ENCODE results near the gene TNRC6B. TPM values are rescaled to one million over a fixed set of nuclear protein-coding genes. Genes with fewer than 3 reads are reported as not detected.

The TNRC6B gene
- total RNA-seq, 2 experiments from 2014 or later = 65.1 to 65.2 TPM

DNA sequence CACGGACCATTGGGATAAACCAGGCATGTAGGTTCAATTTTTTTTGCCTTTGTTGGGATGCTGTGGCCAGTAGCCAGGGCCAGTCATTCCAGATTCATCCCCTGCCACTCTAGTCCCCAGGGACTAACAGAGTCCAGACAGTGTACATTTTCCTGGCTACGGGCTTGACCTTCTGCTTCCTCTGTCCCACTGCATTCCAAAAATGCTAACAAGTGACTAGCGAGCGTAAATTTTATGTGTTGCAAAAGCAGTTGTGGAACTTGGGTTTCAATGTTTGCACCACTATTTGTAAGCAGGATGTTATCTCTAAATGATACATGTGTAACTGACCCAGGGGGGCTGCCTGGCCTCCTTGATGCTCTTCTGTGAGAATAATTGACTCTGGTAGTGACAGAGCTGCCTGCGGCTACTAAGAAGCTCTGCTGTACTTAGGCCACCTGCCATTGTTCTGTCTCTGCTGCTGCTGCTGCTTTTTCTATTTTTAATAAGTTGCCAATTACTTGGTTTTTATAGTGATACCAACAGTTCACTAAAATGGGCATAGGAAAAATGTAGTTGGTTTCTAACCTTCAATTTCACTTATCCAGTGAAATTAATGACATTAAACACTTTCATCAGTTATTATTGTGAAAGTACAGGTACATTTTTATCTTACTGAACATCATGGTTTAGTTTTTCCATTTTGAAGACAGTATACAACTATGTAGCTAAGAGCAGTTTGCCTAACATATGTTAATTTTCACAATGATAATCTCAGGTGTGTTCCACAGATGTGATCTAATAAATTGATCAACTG, 26.8 kb downstream of the TNRC6B start:
- ChIA-PET CTCF (interaction anchor here (2.0 kb wide), 1 partner anchor 675 kb away, joined by 4 read pairs; no protein-coding TSS in a partner anchor), POLR2A (no interaction called here)
- H3K27me3 Mint-ChIP-seq = no peaks in the 10 kb centered on the region
- H3K4me1 Mint-ChIP-seq = peaks cover 57% of the 10 kb centered on the region
- peaks cover 19% of the 10 kb centered on the region for H3K36me3 Mint-ChIP-seq (ENCODE audit: low read depth)
- no peak for DNase-seq
- no peak overlapping the region for H3K4me3 Mint-ChIP-seq
- no peaks in the 10 kb centered on the region for H3K9me3 Mint-ChIP-seq
- H3K27ac Mint-ChIP-seq = peak overlapping the region; percentile 88

DNA sequence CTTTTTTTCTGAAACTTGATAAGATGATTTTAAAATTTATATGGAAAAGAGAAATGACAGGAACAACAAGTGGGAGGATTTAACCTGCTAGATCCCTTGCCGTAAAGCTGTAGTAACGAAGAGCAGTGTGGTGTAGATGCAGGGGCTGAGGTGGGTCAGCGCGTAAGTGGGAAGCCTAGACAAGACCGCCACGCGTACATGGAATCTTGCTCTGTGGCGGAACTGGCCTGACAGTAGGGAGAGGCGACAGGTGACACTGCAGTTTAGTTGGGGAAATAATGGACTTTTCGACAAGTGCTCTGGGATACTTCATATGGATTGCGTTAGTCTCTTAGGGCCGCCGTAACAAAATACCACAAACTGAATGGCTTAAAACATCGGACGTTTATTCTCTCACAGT, 28.8 kb downstream of the TNRC6B start:
- no peak for DNase-seq
- Mint-ChIP-seq H3K27me3 (no peaks in the 10 kb centered on the region), H3K27ac (no peak overlapping the region), H3K4me1 (peaks cover 65% of the 10 kb centered on the region), H3K9me3 (no peaks in the 10 kb centered on the region), H3K36me3 (ENCODE audit: low read depth) (peaks cover 14% of the 10 kb centered on the region), H3K4me3 (no peak overlapping the region)
- POLR2A ChIA-PET = interaction anchor here (1.0 kb wide), 1 partner anchor 162 kb away, joined by 4 read pairs; no protein-coding TSS in a partner anchor
- CTCF ChIA-PET = no interaction called here

DNA sequence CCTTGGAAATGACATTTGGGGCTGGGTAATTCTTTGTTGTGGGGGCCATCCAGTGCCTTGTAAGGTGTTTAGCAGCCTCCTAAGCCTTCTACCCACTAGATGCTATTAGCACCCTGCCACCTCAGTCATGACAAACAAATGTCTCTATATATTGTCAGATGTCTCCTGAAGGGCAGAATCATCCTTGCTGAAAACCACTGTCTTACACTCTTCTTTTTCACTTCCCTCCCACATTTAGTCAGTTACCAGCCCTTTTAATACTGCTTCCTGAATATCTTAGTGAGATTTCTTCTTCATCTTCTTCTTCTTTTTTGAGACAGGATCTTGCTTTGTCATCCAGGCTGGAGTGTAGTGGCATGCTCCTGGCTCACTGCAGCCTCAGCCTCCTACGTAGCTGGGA, 33.1 kb downstream of the TNRC6B start:
- CTCF ChIA-PET = no interaction called here
- H3K27me3 Mint-ChIP-seq = no peaks in the 10 kb centered on the region
- H3K4me3 Mint-ChIP-seq = no peak overlapping the region
- DNase-seq = no peak
- POLR2A ChIA-PET = no interaction called here
- H3K4me1 Mint-ChIP-seq = peaks cover 70% of the 10 kb centered on the region
- no peaks in the 10 kb centered on the region for H3K9me3 Mint-ChIP-seq
- H3K36me3 Mint-ChIP-seq (ENCODE audit: low read depth) = peaks cover 17% of the 10 kb centered on the region
- H3K27ac Mint-ChIP-seq = peak overlapping the region; percentile 42

DNA sequence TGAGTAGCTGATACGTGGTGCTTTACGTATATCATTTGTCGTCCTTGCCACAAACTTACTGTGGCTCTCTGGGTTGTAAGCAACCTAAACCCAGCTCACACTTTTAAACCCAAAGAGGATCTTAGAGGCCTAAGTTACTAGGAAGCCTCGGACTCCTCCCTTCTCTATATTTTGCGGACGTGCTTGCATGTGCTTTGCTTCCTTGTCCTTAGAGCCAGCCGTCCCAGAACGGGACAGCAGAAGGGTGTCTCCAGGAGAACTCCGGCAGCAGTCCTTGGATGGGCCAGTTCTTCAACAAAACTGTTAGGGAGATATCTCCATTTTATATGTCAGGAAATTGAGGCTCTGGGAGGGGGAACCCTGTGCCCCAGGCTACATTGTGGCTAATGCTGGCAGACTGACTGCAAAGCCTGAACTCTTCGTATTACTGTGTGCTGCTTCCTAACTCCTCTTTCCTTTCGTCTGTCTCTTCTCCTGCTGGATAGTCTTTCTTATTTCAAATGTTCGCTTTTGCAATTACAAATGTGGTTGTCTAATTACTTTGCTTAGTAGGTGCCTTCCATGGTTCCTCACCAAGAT, 33.8 kb downstream of the TNRC6B start:
- no peak for DNase-seq
- Mint-ChIP-seq H3K4me3 (no peak overlapping the region), H3K27ac (no peak overlapping the region), H3K36me3 (ENCODE audit: low read depth) (peaks cover 15% of the 10 kb centered on the region), H3K27me3 (no peaks in the 10 kb centered on the region), H3K9me3 (no peaks in the 10 kb centered on the region), H3K4me1 (peaks cover 78% of the 10 kb centered on the region)
- CTCF ChIA-PET = no interaction called here
- POLR2A ChIA-PET = no interaction called here

DNA sequence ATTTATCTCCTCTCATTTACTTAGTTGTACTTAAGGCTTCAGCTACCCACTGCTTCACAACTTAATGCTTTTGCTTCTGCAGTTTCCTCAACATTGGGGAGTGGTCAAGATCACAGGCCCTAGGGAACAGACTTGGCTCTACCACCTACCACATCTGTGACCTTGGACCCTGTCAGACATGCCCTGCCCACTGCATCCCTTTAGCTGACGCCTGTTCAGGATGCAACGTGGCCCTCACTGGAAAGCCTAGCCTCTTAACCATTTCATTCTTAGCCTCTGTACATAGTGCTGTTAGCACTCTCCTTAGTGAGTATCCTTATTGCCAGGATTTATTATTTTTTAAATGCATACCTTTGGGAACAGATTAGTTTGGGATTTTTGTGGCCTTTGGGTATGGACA, 34.4 kb downstream of the TNRC6B start:
- Mint-ChIP-seq H3K27me3 (no peaks in the 10 kb centered on the region), H3K27ac (no peak overlapping the region), H3K36me3 (ENCODE audit: low read depth) (peaks cover 18% of the 10 kb centered on the region), H3K4me1 (peaks cover 81% of the 10 kb centered on the region), H3K4me3 (no peak overlapping the region), H3K9me3 (no peaks in the 10 kb centered on the region)
- POLR2A ChIA-PET = no interaction called here
- CTCF ChIA-PET = no interaction called here
- no peak for DNase-seq

DNA sequence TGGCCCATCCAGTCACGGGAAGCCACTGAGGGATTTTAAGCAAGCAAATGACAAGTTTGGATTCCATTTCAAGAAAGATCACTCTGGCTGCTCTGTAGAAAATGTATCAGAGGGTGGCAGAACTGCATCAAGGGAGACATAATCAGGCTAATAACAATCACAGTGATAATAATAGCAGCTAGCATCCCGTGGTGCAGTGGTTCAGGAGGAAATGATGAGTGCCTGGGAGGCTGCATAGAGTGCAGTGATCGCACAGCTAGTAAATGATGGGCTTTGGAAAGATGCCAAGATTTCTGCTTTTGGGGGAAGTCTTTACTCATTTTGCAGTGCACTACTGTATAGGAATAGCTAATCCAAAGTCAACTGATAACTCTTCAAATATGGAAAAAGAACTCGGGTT, 35.8 kb downstream of the TNRC6B start:
- H3K9me3 Mint-ChIP-seq = no peaks in the 10 kb centered on the region
- H3K27ac Mint-ChIP-seq = no peak overlapping the region
- peaks cover 20% of the 10 kb centered on the region for H3K36me3 Mint-ChIP-seq (ENCODE audit: low read depth)
- no peak for DNase-seq
- CTCF ChIA-PET = interaction anchor here (0.6 kb wide), 2 partner anchors 159 to 176 kb away, joined by 3 read pairs; no protein-coding TSS in a partner anchor
- POLR2A ChIA-PET = no interaction called here
- H3K4me3 Mint-ChIP-seq = no peak overlapping the region
- no peaks in the 10 kb centered on the region for H3K27me3 Mint-ChIP-seq
- H3K4me1 Mint-ChIP-seq = peaks cover 86% of the 10 kb centered on the region

DNA sequence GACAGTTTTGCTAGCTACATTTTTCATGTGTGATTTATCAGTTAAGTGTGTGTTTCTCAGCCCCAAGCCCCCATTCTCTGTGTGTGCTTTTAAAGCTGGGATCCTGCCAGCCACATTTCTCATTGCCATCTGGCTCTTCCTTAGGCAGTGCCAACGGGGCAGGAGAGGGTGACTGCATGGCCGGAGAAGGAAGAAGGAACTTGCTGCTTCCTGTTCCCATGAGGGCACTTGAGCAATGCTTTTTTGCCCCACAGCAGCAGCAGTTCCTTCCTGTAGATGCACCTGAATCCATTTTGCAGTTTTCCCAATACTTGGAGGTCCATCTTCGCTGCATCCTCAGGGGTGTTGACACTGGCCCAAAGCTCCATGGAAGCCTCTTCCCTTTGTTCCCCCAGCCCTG, 37.5 kb downstream of the TNRC6B start:
- POLR2A ChIA-PET = no interaction called here

DNA sequence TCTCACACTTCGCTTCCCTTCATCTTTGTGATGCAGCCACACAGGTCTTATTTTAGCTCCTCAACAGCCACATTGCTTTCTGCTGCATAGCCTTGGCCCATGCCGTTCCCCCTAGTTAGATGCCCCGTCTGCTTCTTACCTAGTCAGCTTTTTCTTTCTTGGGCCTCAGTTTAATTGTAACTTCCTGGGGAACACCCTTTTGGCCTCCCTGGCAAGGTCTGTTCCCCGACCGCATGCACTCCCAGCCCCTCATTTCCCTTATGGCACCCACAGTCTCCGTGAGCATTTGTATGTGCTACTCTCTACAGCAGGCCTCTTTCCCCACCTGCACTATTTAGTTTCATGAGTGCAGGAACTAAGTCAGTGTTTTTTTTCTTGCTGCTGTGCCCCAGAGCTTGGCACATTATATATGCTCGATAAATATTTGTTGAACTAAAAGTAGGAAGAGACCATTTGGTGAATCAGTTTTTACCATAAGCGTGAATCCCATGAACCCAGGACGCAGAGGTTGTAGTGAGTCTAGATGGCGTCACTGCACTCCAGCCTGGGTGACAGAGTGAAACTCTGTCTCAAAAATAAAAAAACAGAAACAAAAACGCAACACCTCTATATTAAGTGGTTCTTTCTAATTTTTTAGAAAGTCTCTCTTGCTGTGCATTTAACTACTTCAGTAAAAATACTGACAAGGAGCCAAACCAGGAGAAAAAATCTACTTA, 38.5 kb downstream of the TNRC6B start:
- H3K27me3 Mint-ChIP-seq = no peaks in the 10 kb centered on the region
- peaks cover 38% of the 10 kb centered on the region for H3K36me3 Mint-ChIP-seq (ENCODE audit: low read depth)
- H3K27ac Mint-ChIP-seq = peak overlapping the region; percentile 81
- ChIA-PET CTCF (no interaction called here), POLR2A (no interaction called here)
- H3K9me3 Mint-ChIP-seq = no peaks in the 10 kb centered on the region
- peak overlapping the region; percentile 34 for H3K4me3 Mint-ChIP-seq
- peak; percentile 32 for DNase-seq
- peaks cover 87% of the 10 kb centered on the region for H3K4me1 Mint-ChIP-seq

More for the DNA sequence above, 37.5 kb downstream of the TNRC6B start:
- H3K4me1 Mint-ChIP-seq = peaks cover 89% of the 10 kb centered on the region
- DNase-seq = no peak
- H3K4me3 Mint-ChIP-seq = peak overlapping the region; percentile 34
- no peaks in the 10 kb centered on the region for H3K9me3 Mint-ChIP-seq
- peaks cover 35% of the 10 kb centered on the region for H3K36me3 Mint-ChIP-seq (ENCODE audit: low read depth)
- peak overlapping the region; percentile 81 for H3K27ac Mint-ChIP-seq
- CTCF ChIA-PET = interaction anchor here (1.1 kb wide), 1 partner anchor 12 kb away, joined by 5 read pairs; no protein-coding TSS in a partner anchor
- no peaks in the 10 kb centered on the region for H3K27me3 Mint-ChIP-seq

DNA sequence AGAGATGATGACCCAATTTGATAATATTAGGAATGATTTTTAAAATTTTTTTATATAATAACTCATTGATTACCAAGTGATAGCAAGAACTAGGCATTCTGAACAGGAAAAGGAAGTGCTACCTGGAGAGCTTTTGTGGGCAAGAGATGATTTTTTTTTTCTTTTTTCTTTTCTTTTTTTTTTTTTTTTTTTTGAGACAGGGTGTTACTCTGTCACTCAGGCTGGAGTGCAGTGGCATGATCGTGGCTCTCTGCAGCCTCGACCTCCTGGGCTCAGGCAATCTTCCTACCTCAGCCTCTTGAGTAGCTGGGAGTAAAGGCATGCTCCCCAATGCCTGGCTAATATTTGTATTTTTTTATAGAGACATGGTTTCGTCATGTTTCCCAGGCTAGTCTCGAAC, 40.4 kb downstream of the TNRC6B start:
- POLR2A ChIA-PET = no interaction called here
- Mint-ChIP-seq H3K36me3 (ENCODE audit: low read depth) (peaks cover 37% of the 10 kb centered on the region), H3K9me3 (no peaks in the 10 kb centered on the region), H3K27me3 (no peaks in the 10 kb centered on the region), H3K4me1 (peaks cover 82% of the 10 kb centered on the region), H3K4me3 (no peak overlapping the region), H3K27ac (peak overlapping the region; percentile 80)
- no peak for DNase-seq
- CTCF ChIA-PET = no interaction called here

DNA sequence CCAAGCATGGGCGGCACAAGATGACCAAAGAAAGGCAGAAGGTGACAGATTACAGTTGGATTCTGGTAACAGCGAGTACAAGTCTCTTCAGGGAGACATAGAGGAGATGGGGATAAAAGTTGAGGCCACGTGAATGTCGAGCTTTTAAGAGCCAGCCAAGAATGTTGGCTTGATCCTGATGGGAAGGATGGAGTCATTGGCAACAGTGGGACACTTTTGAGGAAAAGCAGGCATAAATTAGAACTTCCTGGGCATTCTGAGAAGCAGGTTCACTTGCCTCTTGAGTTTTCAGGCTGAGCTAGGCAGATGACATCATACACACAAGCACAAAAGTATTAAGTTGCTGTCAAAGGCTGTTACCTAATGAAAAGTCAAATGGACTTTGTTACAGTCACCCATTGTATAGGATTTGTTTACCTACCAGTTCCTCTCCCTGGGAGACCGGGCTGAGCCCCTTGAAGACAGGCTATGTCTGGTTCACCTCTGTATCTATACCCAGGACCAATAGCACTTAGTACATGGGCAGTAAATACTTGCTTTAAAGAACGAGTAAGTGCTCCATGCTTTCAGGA, 41.1 kb downstream of the TNRC6B start:
- peak overlapping the region; percentile 80 for H3K27ac Mint-ChIP-seq
- DNase-seq = no peak
- ChIA-PET POLR2A (no interaction called here), CTCF (interaction anchor here (1.1 kb wide), 1 partner anchor 109 kb away, joined by 3 read pairs; no protein-coding TSS in a partner anchor)
- H3K36me3 Mint-ChIP-seq (ENCODE audit: low read depth) = peaks cover 31% of the 10 kb centered on the region
- H3K9me3 Mint-ChIP-seq = no peaks in the 10 kb centered on the region
- no peaks in the 10 kb centered on the region for H3K27me3 Mint-ChIP-seq
- no peak overlapping the region for H3K4me3 Mint-ChIP-seq
- peaks cover 82% of the 10 kb centered on the region for H3K4me1 Mint-ChIP-seq

DNA sequence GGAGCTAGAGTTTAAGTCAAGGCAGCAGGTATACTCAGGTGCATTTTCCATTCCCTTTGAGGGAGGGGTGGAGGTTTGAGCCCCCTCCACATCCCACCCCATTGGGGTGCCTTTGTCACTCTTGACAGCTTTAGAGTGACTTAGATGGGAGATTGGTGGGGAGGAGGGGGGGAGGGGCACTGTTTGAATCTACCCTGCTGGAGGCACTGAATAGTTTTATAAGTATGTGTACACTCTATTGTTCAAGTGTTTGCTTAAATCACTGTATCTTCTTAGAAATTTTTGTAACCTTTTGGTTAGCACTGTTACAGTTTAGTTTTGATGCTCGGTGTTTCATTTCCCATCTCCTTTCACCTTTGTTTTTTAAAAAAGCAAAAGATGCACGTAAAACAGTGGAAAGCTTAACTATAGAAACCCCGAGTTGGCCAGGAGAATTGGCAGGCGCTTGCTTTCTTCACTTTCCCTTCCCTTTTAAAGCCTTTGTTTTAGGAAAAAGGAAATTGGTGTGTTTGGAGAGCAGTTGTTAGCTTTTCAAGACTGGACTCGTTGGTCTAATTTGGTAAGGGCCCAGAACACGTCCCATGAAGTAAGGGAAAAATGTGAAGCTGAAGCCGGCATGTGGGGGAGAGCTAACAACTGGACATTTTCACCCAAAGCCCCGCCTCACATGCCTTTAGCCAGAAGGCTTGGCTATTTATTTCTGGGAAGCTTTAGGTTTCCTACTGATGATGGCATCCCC, 42.8 kb downstream of the TNRC6B start:
- H3K9me3 Mint-ChIP-seq = no peaks in the 10 kb centered on the region
- H3K27ac Mint-ChIP-seq = no peak overlapping the region
- DNase-seq = no peak
- H3K4me1 Mint-ChIP-seq = peaks cover 79% of the 10 kb centered on the region
- CTCF ChIA-PET = interaction anchor here (0.6 to 0.9 kb wide), 2 partner anchors 9 to 63 kb away, joined by 3 read pairs; no protein-coding TSS in a partner anchor
- H3K36me3 Mint-ChIP-seq (ENCODE audit: low read depth) = peaks cover 31% of the 10 kb centered on the region
- H3K27me3 Mint-ChIP-seq = no peaks in the 10 kb centered on the region
- POLR2A ChIA-PET = no interaction called here
- no peak overlapping the region for H3K4me3 Mint-ChIP-seq

DNA sequence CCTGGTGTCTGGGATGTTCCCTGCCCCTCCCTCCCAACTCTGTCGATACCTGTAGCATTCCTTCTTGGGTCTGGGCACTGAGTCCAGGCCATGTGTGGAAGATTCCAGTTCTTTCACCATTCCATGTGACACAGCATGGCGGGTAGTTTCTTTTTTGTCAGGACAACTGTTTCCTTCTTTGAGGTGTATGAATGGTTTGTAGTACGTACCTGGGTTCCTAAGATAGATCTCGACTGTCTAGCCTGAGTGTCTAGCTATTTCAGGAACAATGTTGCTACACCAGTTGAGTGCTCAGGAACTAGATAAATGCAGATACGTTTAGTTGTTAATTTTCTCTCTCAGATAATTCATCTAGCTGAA, 43.3 kb downstream of the TNRC6B start:
- H3K36me3 Mint-ChIP-seq (ENCODE audit: low read depth) = peaks cover 31% of the 10 kb centered on the region
- peaks cover 77% of the 10 kb centered on the region for H3K4me1 Mint-ChIP-seq
- no peak for DNase-seq
- ChIA-PET CTCF (interaction anchor here (0.9 kb wide), 1 partner anchor 8 kb away, joined by 3 read pairs; no protein-coding TSS in a partner anchor), POLR2A (no interaction called here)
- H3K9me3 Mint-ChIP-seq = no peaks in the 10 kb centered on the region
- H3K4me3 Mint-ChIP-seq = no peak overlapping the region
- no peak overlapping the region for H3K27ac Mint-ChIP-seq
- no peaks in the 10 kb centered on the region for H3K27me3 Mint-ChIP-seq

Measured in activated CD4-positive, alpha-beta T cell treated with anti-CD3 and anti-CD28 coated beads, Interleukin-2, amount 10 ng/mL, durations not matched to agents 7 days and 5 days (primary cell).